WTC11 (cell line): Measurements from ENCODE around the gene RBM47.

Experiments used
- NFYB ChIP-seq: sonication (generic); formaldehyde crosslinking; conservative IDR thresholded peaks from 2 replicates; pipeline ENCODE4 v1.8.0; 2022; ENCODE audit warnings: low read depth, missing genetic modification reagents
- NR2C2 ChIP-seq: sonication (generic); formaldehyde crosslinking; IDR thresholded peaks from 2 replicates; pipeline ENCODE4 v1.8.0; 2022; ENCODE audit warnings: mild to moderate bottlenecking, missing genetic modification reagents
- NR3C1 ChIP-seq: sonication (generic); formaldehyde crosslinking; conservative IDR thresholded peaks from 2 replicates; pipeline ENCODE4 v1.8.1; 2023; ENCODE audit warnings: low read depth, mild to moderate bottlenecking, missing genetic modification reagents
- TF ChIP-seq, protein P1 (sequence below): sonication (generic); formaldehyde crosslinking; IDR thresholded peaks from 2 replicates; pipeline ENCODE4 v1.8.1; 2022; ENCODE audit warnings: mild to moderate bottlenecking, missing genetic modification reagents, moderate library complexity, borderline replicate concordance
- TF ChIP-seq, protein P2 (sequence below): fragments of 200-600 bp; IDR thresholded peaks from 2 replicates; pipeline ENCODE4 v1.8.0; 2022; ENCODE audit warnings: antibody characterized with exemption
- TF ChIP-seq, protein P3 (sequence below): fragments of 250-450 bp; sonication (Bioruptor Pico); conservative IDR thresholded peaks from 2 replicates; pipeline ENCODE4 v1.9.0; 2021; ENCODE audit warnings: mild to moderate bottlenecking
- TF ChIP-seq, protein P4 (sequence below): fragments of 250-450 bp; sonication (Bioruptor Pico); IDR thresholded peaks from 2 replicates; pipeline ENCODE4 v1.8.0; 2021; ENCODE audit warnings: mild to moderate bottlenecking

- TF ChIP-seq, protein P1, sequence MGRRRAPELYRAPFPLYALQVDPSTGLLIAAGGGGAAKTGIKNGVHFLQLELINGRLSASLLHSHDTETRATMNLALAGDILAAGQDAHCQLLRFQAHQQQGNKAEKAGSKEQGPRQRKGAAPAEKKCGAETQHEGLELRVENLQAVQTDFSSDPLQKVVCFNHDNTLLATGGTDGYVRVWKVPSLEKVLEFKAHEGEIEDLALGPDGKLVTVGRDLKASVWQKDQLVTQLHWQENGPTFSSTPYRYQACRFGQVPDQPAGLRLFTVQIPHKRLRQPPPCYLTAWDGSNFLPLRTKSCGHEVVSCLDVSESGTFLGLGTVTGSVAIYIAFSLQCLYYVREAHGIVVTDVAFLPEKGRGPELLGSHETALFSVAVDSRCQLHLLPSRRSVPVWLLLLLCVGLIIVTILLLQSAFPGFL (CRISPR knock-in tag), result no peak
- TF ChIP-seq, protein P2, sequence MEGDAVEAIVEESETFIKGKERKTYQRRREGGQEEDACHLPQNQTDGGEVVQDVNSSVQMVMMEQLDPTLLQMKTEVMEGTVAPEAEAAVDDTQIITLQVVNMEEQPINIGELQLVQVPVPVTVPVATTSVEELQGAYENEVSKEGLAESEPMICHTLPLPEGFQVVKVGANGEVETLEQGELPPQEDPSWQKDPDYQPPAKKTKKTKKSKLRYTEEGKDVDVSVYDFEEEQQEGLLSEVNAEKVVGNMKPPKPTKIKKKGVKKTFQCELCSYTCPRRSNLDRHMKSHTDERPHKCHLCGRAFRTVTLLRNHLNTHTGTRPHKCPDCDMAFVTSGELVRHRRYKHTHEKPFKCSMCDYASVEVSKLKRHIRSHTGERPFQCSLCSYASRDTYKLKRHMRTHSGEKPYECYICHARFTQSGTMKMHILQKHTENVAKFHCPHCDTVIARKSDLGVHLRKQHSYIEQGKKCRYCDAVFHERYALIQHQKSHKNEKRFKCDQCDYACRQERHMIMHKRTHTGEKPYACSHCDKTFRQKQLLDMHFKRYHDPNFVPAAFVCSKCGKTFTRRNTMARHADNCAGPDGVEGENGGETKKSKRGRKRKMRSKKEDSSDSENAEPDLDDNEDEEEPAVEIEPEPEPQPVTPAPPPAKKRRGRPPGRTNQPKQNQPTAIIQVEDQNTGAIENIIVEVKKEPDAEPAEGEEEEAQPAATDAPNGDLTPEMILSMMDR, result no peak
- TF ChIP-seq NR2C2 (CRISPR knock-in tag), result no peak
- no peak for TF ChIP-seq NFYB
- TF ChIP-seq, protein P3, sequence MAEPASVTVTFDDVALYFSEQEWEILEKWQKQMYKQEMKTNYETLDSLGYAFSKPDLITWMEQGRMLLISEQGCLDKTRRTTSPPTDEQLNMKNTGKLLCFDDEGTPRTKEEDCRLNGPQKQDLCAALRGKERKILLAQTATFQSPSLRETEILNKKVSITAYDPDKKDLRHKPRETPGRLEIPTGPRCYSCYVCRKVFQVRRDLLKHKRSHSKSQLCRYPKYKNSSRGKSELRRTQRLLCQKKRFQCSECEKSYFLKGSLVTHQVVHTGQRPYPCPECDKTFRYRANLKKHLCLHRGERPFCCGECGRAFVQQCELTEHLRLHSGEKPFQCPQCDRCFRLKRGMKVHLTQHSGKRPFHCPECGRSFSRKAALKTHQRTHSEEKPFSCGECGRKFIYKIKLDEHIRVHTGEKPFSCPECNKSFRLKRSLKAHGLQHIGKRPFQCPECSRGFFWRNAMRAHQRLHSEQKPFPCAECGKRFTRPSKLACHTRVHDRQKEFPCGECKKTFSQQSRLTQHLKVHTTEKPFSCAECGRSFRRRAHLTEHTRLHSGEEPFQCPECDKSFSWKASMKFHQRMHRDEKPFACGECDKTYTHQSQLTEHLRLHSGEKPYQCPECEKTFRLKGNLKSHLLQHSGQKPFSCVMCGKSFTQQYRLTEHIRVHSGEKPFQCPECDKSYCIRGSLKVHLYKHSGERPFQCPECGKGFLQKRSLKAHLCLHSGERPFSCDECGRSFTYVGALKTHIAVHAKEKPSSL (CRISPR knock-in tag), result no peak
- TF ChIP-seq NR3C1, result no peak
- TF ChIP-seq, protein P4, sequence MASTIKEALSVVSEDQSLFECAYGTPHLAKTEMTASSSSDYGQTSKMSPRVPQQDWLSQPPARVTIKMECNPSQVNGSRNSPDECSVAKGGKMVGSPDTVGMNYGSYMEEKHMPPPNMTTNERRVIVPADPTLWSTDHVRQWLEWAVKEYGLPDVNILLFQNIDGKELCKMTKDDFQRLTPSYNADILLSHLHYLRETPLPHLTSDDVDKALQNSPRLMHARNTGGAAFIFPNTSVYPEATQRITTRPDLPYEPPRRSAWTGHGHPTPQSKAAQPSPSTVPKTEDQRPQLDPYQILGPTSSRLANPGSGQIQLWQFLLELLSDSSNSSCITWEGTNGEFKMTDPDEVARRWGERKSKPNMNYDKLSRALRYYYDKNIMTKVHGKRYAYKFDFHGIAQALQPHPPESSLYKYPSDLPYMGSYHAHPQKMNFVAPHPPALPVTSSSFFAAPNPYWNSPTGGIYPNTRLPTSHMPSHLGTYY (CRISPR knock-in tag), result no peak
These were observed 207.6 kb downstream of the RBM47 start for GRCh38 chr4:40421839-40422708.
